Testis (tissue), 3 donors: ENCODE results near the gene POR. TPM values are rescaled to one million over a fixed set of nuclear protein-coding genes. Genes with fewer than 3 reads are reported as not detected.

Source experiments
- DNase-seq: peaks from one replicate; pipeline ENCODE4 v3.0.0-alpha.2; 2019
- H3K27ac ChIP-seq, 2 donors: fragments of 200-600 bp; sonication (generic); one replicate each; pipeline ENCODE4 v1.5.1; 2019
- H3K27me3 ChIP-seq: fragments of 200-600 bp; sonication (generic); one replicate; pipeline ENCODE4 v1.5.1; 2019
- H3K36me3 ChIP-seq: fragments of 200-600 bp; sonication (generic); one replicate; pipeline ENCODE4 v1.5.1; 2017; ENCODE audit warnings: low read depth; ENCODE audit errors: missing control alignments
- H3K4me1 ChIP-seq: fragments of 200-600 bp; sonication (generic); one replicate; pipeline ENCODE4 v1.5.1; 2019
- H3K4me3 ChIP-seq, 2 donors: fragments of 200-600 bp; sonication (generic); one replicate each; pipeline ENCODE4 v1.5.1; 2017 to 2019
- H3K9me3 ChIP-seq: fragments of 200-600 bp; sonication (generic); one replicate; pipeline ENCODE4 v1.5.1; 2017
- POLR2A ChIP-seq: fragments of 450-650 bp; IDR thresholded peaks from one replicate; pipeline ENCODE4 v1.6.1; 2017; ENCODE audit warnings: antibody characterized with exemption, mild to moderate bottlenecking, moderate library complexity
- WGBS, 2 donors: methylation state at CpG; one replicate each; pipeline ENCODE4 v1.1.5; 2018; 5-methylcytosine and 5-hydroxymethylcytosine counted together
- intact Hi-C: fragments of 100-400 bp; cut with DNase I; formaldehyde crosslinking; loops from one replicate; pipeline ENCODE4 v1.15.1; 2023; ENCODE audit warnings: low total_unique reads
- polyA plus RNA-seq: library from polyadenylated mRNA; stranded (reverse); fragments of 350-450 nt; fragmentation: Illumina TruSeq; extraction: RNeasy Lipid Tissue Mini Kit (QIAGEN cat#74804); gene quantifications from one replicate; pipeline ENCODE4 v1.2.3, GENCODE V29; 2014; ENCODE audit warnings: low read depth, low replicate concordance; ENCODE audit not compliant: insufficient read depth
- total RNA-seq, 2 donors: library from RNA; depleted of rRNA; stranded (reverse); fragments of >200 nt; gene quantifications; one replicate each; pipeline ENCODE4 v1.2.3, GENCODE V29; 2016
- TF ChIP-seq, protein P1 (sequence below), 3 experiments: fragments of 450-650 bp in 2 of 3; fragments of 200-600 bp in 1 of 3; sonication (generic) in 1 of 3; IDR thresholded peaks; one replicate each; pipeline ENCODE4 v1.5.1; 2016 to 2019; ENCODE audit warnings: antibody characterized with exemption in 3 of 3, mild to moderate bottlenecking in 2 of 3, moderate library complexity in 1 of 3

The POR gene
- total and polyA plus RNA-seq, 3 donors from 2014 or later = 98.5 to 169 (median 122) TPM

DNA sequence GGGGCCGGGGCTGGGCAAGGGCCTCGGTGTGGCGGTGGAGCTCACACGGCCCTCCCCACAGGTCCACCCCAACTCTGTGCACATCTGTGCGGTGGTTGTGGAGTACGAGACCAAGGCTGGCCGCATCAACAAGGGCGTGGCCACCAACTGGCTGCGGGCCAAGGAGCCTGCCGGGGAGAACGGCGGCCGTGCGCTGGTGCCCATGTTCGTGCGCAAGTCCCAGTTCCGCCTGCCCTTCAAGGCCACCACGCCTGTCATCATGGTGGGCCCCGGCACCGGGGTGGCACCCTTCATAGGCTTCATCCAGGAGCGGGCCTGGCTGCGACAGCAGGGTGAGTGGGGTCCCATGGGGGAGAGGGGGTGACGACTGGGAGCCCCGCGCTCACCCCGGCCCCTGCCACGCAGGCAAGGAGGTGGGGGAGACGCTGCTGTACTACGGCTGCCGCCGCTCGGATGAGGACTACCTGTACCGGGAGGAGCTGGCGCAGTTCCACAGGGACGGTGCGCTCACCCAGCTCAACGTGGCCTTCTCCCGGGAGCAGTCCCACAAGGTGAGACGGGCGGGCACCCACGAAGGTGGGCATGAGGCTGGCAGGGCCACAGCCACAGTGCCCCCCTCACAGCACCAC is 70.7 kb downstream of the POR start:
- intact Hi-C loops = no loop called here
- no peaks in the 10 kb centered on the region for H3K36me3 ChIP-seq
- no peaks in the 10 kb centered on the region for H3K9me3 ChIP-seq
- TF ChIP-seq, protein P1, sequence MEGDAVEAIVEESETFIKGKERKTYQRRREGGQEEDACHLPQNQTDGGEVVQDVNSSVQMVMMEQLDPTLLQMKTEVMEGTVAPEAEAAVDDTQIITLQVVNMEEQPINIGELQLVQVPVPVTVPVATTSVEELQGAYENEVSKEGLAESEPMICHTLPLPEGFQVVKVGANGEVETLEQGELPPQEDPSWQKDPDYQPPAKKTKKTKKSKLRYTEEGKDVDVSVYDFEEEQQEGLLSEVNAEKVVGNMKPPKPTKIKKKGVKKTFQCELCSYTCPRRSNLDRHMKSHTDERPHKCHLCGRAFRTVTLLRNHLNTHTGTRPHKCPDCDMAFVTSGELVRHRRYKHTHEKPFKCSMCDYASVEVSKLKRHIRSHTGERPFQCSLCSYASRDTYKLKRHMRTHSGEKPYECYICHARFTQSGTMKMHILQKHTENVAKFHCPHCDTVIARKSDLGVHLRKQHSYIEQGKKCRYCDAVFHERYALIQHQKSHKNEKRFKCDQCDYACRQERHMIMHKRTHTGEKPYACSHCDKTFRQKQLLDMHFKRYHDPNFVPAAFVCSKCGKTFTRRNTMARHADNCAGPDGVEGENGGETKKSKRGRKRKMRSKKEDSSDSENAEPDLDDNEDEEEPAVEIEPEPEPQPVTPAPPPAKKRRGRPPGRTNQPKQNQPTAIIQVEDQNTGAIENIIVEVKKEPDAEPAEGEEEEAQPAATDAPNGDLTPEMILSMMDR (IDR thresholded peaks at IDR 0.05) = no peak
- no peak for TF ChIP-seq POLR2A
- H3K4me1 ChIP-seq = peaks cover 28% of the 10 kb centered on the region
- 40 to 46% methylated on average over 1 to 37 of the region's 41 CpGs for WGBS, 2 donors
- peak overlapping the region; percentile 36 to 39 for H3K27ac ChIP-seq
- H3K27me3 ChIP-seq = no peaks in the 10 kb centered on the region
- no peak overlapping the region for H3K4me3 ChIP-seq
- peak; percentile 86 for DNase-seq

DNA sequence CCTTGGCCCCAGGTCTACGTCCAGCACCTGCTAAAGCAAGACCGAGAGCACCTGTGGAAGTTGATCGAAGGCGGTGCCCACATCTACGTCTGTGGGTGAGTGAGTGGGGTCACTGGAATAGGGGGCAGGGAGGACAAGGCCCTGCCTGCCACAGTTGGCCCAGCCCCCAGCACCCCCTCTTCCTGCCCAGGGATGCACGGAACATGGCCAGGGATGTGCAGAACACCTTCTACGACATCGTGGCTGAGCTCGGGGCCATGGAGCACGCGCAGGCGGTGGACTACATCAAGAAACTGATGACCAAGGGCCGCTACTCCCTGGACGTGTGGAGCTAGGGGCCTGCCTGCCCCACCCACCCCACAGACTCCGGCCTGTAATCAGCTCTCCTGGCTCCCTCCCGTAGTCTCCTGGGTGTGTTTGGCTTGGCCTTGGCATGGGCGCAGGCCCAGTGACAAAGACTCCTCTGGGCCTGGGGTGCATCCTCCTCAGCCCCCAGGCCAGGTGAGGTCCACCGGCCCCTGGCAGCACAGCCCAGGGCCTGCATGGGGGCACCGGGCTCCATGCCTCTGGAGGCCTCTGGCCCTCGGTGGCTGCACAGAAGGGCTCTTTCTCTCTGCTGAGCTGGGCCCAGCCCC is 71.3 kb downstream of the POR start:
- no peak for TF ChIP-seq POLR2A
- intact Hi-C loops = no loop called here
- WGBS, 2 donors = 79 to 85% methylated on average over 10 to 20 of the region's 20 CpGs
- Histone ChIP-seq H3K4me1 (peaks cover 33% of the 10 kb centered on the region), H3K4me3 (no peak overlapping the region), H3K9me3 (no peaks in the 10 kb centered on the region), H3K27ac (peak overlapping the region; percentile 39), H3K27me3 (no peaks in the 10 kb centered on the region), H3K36me3 (no peaks in the 10 kb centered on the region)
- DNase-seq = no peak

DNA sequence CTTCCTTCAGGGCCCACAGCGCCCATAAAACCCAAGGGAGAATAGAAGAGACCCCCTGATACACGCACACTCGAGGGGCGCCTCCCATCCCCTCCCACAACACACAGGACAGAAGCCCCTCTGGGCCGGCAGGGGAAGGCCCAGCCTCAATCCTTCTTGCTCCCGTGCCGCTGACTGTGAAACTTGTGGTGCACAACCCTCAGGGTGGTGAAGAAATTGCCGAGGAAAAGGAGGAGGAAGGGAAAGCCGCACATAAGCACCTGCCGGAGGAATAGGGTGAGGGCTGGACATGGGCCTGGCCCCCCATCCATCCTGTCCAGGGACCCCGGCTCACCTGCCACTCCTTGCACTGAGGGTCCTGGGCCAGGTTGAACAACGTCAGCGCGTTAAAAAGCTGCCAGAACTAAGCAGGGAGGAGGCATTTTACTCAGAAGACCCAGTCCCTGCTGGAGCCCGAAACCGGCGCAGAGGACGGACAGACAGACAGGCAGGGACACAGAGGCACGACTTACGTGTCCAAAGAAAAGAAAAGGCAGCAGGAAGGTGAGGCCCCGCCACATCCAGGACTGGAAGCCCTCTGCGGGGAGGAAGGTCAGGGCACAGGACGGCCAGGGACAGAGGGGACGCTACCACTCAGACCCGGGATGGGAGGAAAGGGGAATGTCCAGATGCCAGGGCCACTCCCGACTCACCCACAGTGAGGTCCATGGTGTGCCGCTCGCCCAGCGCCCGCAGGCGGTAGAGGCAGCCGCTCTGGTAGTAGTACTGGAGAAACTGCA is 72.3 kb downstream of the POR start:
- intact Hi-C loops = no loop called here
- no peak overlapping the region for H3K4me3 ChIP-seq
- WGBS, 2 donors = 87 to 90% methylated on average over 21 to 29 of the region's 32 CpGs
- DNase-seq = no peak
- no peaks in the 10 kb centered on the region for H3K27me3 ChIP-seq
- no peaks in the 10 kb centered on the region for H3K36me3 ChIP-seq
- H3K27ac ChIP-seq = no peak overlapping the region
- no peak for TF ChIP-seq POLR2A
- TF ChIP-seq, protein P1 (IDR thresholded peaks at IDR 0.05) = no peak
- no peaks in the 10 kb centered on the region for H3K9me3 ChIP-seq
- peaks cover 43% of the 10 kb centered on the region for H3K4me1 ChIP-seq

DNA sequence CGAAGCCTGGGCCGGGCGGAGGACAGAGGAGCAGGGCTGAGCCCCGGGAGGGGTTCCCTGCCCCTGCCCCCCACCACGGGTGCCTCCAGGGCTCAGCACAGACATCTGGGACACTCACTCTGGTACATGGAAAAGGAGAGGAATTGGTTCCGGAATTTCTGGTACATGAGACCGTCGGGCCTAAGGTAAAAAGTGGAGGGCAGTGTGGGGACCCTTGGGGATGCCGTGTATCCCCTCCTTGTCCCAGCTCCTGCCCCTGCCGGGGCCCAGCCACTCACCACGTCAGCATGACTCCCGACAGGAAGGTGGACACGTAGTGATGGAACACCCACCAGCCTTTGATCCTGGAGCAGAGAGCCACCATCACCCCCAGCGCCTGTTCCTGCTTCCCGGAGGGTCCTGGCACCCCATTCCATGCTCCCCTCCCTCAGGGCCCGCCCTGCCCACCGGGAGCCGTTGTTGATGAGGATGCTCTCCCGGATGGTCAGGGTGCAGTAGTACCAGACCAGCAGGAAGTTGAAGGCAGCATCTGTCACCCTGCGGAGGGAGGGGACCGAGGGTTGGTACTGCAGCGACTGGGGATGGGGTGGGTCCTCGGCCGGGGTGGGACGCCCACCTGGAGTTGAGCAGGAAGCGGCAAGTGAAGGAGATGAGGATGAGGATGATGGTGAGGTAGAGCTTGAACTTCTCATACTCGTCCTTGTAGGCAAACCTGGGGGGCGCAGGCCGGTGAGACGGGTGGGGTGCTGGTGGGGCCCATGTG is 73.0 kb downstream of the POR start:
- TF ChIP-seq, protein P1 (IDR thresholded peaks at IDR 0.05) = no peak
- no peak for TF ChIP-seq POLR2A
- H3K27ac ChIP-seq = no peak overlapping the region
- WGBS, 2 donors = 85 to 88% methylated on average over 29 to 30 of the region's 30 CpGs
- H3K4me1 ChIP-seq = peaks cover 45% of the 10 kb centered on the region
- H3K4me3 ChIP-seq = no peak overlapping the region
- no peaks in the 10 kb centered on the region for H3K9me3 ChIP-seq
- intact Hi-C loops = no loop called here
- no peaks in the 10 kb centered on the region for H3K36me3 ChIP-seq
- no peaks in the 10 kb centered on the region for H3K27me3 ChIP-seq
- no peak for DNase-seq
